ENCODE results near the gene PRSS22. TPM values are rescaled to one million over a fixed set of nuclear protein-coding genes. Genes with fewer than 3 reads are reported as not detected.

PRSS22 gene
- total RNA-seq, 4 donors from 2014 or later = not detected

DNA sequence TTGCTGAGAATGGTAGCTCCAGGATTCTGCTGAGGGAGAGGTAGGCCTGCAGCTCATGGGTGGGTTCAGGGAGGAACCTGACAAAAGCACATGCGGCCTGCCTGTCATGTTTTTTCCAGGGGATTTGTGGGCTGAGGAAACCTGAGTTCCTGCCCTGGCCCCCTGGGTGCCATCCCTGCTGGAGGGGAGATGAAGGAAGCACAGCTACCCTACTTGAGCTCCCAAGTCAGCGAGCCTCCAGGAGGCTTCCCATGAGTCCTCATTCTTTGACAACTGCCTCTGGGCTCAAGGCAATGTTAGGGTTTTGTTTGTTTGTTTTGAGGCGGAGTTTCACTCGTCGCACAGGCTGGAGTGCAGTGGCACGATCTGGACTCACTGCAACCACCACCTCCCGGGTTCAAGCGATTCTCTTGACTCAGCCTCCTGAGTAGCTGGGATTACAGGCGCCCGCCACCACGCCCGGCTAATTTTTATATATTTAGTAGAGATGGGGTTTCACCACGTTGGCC, 41.6 kb upstream of the PRSS22 start:
- TF ChIP-seq, protein P1, sequence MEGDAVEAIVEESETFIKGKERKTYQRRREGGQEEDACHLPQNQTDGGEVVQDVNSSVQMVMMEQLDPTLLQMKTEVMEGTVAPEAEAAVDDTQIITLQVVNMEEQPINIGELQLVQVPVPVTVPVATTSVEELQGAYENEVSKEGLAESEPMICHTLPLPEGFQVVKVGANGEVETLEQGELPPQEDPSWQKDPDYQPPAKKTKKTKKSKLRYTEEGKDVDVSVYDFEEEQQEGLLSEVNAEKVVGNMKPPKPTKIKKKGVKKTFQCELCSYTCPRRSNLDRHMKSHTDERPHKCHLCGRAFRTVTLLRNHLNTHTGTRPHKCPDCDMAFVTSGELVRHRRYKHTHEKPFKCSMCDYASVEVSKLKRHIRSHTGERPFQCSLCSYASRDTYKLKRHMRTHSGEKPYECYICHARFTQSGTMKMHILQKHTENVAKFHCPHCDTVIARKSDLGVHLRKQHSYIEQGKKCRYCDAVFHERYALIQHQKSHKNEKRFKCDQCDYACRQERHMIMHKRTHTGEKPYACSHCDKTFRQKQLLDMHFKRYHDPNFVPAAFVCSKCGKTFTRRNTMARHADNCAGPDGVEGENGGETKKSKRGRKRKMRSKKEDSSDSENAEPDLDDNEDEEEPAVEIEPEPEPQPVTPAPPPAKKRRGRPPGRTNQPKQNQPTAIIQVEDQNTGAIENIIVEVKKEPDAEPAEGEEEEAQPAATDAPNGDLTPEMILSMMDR (IDR thresholded peaks at IDR 0.05) = no peak
- TF ChIP-seq POLR2A (IDR thresholded peaks at IDR 0.05; ENCODE audit: low read depth) (no peak), POLR2AphosphoS5 (IDR thresholded peaks at IDR 0.05) (no peak), EP300 (IDR thresholded peaks at IDR 0.05) (no peak)
- intact Hi-C loops (cut with DNase I) = no loop called here
- Histone ChIP-seq H3K27me3 (no peaks in the 10 kb centered on the region), H3K36me3 (peaks cover 7 to 64% (median 42%) of the 10 kb centered on the region in 4 donors), H3K4me3 (no peak overlapping the region), H3K4me1 (peaks cover 7 to 10% (median 9%) of the 10 kb centered on the region in 4 donors), H3K9me3 (no peaks in the 10 kb centered on the region), H3K27ac (replicated peaks in 1 of 4) (no peak overlapping the region)
- DNase-seq (ENCODE audit: extremely low spot score) = no peak
- WGBS = 86% methylated on average over 13 of the region's 13 CpGs

DNA sequence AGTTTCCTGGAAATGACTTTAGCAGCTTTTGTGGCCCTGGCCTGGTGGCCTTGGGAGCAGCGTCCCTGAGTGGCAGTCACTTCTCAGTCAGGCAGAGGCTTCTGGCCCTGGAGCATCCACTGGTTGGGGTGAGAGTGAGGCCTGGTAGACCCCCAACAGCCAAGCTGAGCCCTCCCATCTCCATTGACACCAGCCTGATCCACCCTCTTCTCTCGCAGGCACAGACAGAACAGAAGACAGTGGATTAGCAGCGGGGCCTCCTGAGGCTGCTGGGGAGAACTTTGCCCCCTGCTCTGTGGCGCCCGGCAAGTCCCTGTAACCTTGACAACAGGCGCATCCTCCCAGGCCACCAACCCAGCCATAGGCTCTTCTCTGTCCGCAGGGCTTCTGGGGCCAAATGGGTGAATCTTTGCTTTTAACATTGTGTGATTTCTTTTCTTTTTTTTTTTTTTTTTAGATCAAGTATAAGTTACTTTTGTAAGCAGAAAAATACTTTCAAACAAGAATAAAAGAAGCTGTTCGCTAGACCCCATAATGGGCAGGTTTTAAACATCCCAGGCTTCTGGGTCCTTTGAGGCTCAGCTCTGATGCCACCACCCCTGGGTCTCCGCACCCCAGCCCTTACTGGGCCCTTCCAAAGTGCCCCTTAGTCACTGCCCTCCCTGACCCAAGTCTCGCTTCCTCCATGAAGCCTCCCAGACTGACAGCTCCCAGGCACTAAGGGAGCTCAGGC, 41.0 kb upstream of the PRSS22 start:
- H3K27me3 ChIP-seq = no peaks in the 10 kb centered on the region
- peaks cover 7 to 64% (median 42%) of the 10 kb centered on the region in 4 donors for H3K36me3 ChIP-seq
- TF ChIP-seq, protein P1 (IDR thresholded peaks at IDR 0.05) = no peak
- no peak for TF ChIP-seq POLR2A (IDR thresholded peaks at IDR 0.05; ENCODE audit: low read depth)
- no peak for TF ChIP-seq EP300 (IDR thresholded peaks at IDR 0.05)
- TF ChIP-seq POLR2AphosphoS5 (IDR thresholded peaks at IDR 0.05) = no peak
- WGBS = 82% methylated on average over 10 of the region's 10 CpGs
- H3K27ac ChIP-seq (replicated peaks in 1 of 4) = no peak overlapping the region
- H3K9me3 ChIP-seq = no peaks in the 10 kb centered on the region
- peaks cover 7 to 8% (median 8%) of the 10 kb centered on the region in 4 donors for H3K4me1 ChIP-seq
- H3K4me3 ChIP-seq = no peak overlapping the region
- DNase-seq (ENCODE audit: extremely low spot score) = no peak
- intact Hi-C loops (cut with DNase I) = no loop called here

DNA sequence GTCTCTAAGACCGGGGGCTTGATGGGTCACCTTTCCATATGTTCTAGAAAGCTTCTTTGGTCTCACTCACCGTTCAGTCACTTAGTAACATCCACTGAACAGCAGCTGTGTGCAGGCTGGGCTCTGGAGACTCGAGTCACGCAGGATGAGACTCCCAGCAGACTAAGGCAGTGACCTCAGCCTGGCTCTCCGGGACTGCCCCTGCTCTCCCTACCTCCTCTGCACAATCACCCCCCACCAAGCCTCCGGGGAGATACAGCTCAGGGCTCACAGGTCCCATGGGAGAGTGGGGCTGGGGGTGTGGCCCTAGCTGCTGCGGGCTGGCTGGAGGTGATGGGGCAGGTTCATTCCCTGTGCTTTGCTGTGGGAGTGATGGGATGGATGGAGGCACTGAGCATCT, 39.1 kb upstream of the PRSS22 start:
- Histone ChIP-seq H3K27me3 (no peaks in the 10 kb centered on the region), H3K4me1 (no peaks in the 10 kb centered on the region), H3K9me3 (no peaks in the 10 kb centered on the region), H3K4me3 (no peak overlapping the region), H3K27ac (replicated peaks in 1 of 4) (no peak overlapping the region), H3K36me3 (peaks cover 7 to 64% (median 42%) of the 10 kb centered on the region in 4 donors)
- 83% methylated on average over 2 of the region's 7 CpGs for WGBS
- TF ChIP-seq EP300 (IDR thresholded peaks at IDR 0.05) (no peak), POLR2A (IDR thresholded peaks at IDR 0.05; ENCODE audit: low read depth) (no peak)
- TF ChIP-seq, protein P1 (IDR thresholded peaks at IDR 0.05) = no peak
- DNase-seq (ENCODE audit: extremely low spot score) = no peak
- intact Hi-C loops (cut with DNase I) = no loop called here

DNA sequence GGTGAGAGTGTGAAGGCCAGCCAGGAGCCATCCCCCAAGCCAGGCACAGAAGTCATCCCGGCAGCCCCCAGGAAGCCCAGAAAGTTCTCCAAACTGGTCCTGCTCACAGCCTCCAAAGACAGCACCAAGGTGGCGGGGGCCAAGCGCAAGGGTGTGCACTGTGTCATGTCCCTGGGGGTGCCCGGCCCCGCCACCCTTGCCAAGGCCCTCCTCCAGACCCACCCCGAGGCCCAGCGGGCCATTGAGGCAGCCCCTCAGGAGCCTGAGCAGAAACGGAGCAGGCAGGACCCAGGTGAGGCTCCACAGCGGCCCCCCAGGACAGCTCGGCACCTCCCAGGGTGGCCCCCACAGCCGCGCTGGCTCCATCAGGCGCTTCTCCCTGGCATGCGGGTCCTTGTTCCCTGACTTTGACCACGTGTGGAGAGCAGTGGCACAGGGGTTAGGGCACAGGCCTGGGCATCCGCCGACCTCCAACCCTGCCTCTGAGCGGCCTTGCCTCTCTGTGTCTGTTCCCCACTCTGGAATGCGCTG, 38.6 kb upstream of the PRSS22 start:
- TF ChIP-seq POLR2A (IDR thresholded peaks at IDR 0.05; ENCODE audit: low read depth) (no peak), POLR2AphosphoS5 (IDR thresholded peaks at IDR 0.05) (no peak)
- TF ChIP-seq, protein P1 (IDR thresholded peaks at IDR 0.05) = no peak
- Histone ChIP-seq H3K27ac (replicated peaks in 1 of 4) (no peak overlapping the region), H3K9me3 (no peaks in the 10 kb centered on the region), H3K4me1 (peaks cover 0 to 2% (median under 1%) of the 10 kb centered on the region in 4 donors), H3K36me3 (peaks cover 7 to 64% (median 42%) of the 10 kb centered on the region in 4 donors), H3K4me3 (no peak overlapping the region), H3K27me3 (no peaks in the 10 kb centered on the region)
- DNase-seq (ENCODE audit: extremely low spot score) = no peak
- WGBS = 92% methylated on average over 7 of the region's 19 CpGs
- intact Hi-C loops (cut with DNase I) = no loop called here

Data from esophagus muscularis mucosa (tissue), 4 donors.